ENCODE results near the gene NELL1. TPM values are rescaled to one million over a fixed set of nuclear protein-coding genes. Genes with fewer than 3 reads are reported as not detected.

NELL1 gene
- total and polyA plus RNA-seq, 7 donors, result 0.34 to 1.1 (median 0.62) TPM; not detected in 3

- WGBS, 2 donors, result 64 to 69% methylated on average over 1 of the region's 1 CpG
- intact Hi-C loops (cut with DNase I), result no loop called here
- H3K4me3 ChIP-seq, result no peak overlapping the region
- no peak overlapping the region for H3K27ac ChIP-seq
- no peaks in the 10 kb centered on the region for H3K27me3 ChIP-seq
- no peaks in the 10 kb centered on the region for H3K36me3 ChIP-seq
- no peaks in the 10 kb centered on the region for H3K9me3 ChIP-seq
- TF ChIP-seq POLR2AphosphoS5 (IDR thresholded peaks at IDR 0.05) (no peak), CTCF (IDR thresholded peaks at IDR 0.05) (no peak), EP300 (IDR thresholded peaks at IDR 0.05) (no peak), POLR2A (IDR thresholded peaks at IDR 0.05) (no peak)
- no peaks in the 10 kb centered on the region for H3K4me1 ChIP-seq
- DNase-seq, result no peak
These were observed 759.4 kb downstream of the NELL1 start for GRCh38 chr11:21428796-21429195.

- no peaks in the 10 kb centered on the region for H3K9me3 ChIP-seq
- TF ChIP-seq CTCF (IDR thresholded peaks at IDR 0.05) (no peak), EP300 (IDR thresholded peaks at IDR 0.05) (no peak), POLR2AphosphoS5 (IDR thresholded peaks at IDR 0.05) (no peak), POLR2A (IDR thresholded peaks at IDR 0.05) (no peak)
- H3K27ac ChIP-seq, result no peak overlapping the region
- no peaks in the 10 kb centered on the region for H3K4me1 ChIP-seq
- no peaks in the 10 kb centered on the region for H3K36me3 ChIP-seq
- intact Hi-C loops (cut with DNase I), result no loop called here
- no peak overlapping the region for H3K4me3 ChIP-seq
- DNase-seq, result no peak
- H3K27me3 ChIP-seq, result no peaks in the 10 kb centered on the region
These were observed 760.0 kb downstream of the NELL1 start for GRCh38 chr11:21429401-21429800.

- Histone ChIP-seq H3K9me3 (no peaks in the 10 kb centered on the region), H3K4me3 (no peak overlapping the region), H3K4me1 (no peaks in the 10 kb centered on the region), H3K27me3 (no peaks in the 10 kb centered on the region), H3K27ac (no peak overlapping the region), H3K36me3 (no peaks in the 10 kb centered on the region)
- TF ChIP-seq EP300 (IDR thresholded peaks at IDR 0.05) (no peak), POLR2AphosphoS5 (IDR thresholded peaks at IDR 0.05) (no peak), CTCF (IDR thresholded peaks at IDR 0.05) (no peak), POLR2A (IDR thresholded peaks at IDR 0.05) (no peak)
- 65 to 76% methylated on average over 3 of the region's 3 CpGs for WGBS, 2 donors
- DNase-seq, result no peak
- intact Hi-C loops (cut with DNase I), result no loop called here
These were observed 761.2 kb downstream of the NELL1 start for GRCh38 chr11:21430537-21430936.

- intact Hi-C loops (cut with DNase I), result no loop called here
- no peak overlapping the region for H3K4me3 ChIP-seq
- no peaks in the 10 kb centered on the region for H3K36me3 ChIP-seq
- no peak for TF ChIP-seq POLR2A (IDR thresholded peaks at IDR 0.05)
- no peak for TF ChIP-seq CTCF (IDR thresholded peaks at IDR 0.05)
- TF ChIP-seq EP300 (IDR thresholded peaks at IDR 0.05), result no peak
- no peak for TF ChIP-seq POLR2AphosphoS5 (IDR thresholded peaks at IDR 0.05)
- peaks cover 0 to 5% (median 0%) of the 10 kb centered on the region in 4 donors for H3K9me3 ChIP-seq
- no peaks in the 10 kb centered on the region for H3K27me3 ChIP-seq
- no peak overlapping the region for H3K27ac ChIP-seq
- H3K4me1 ChIP-seq, result no peaks in the 10 kb centered on the region
- DNase-seq, result no peak
- 85 to 86% methylated on average over 2 of the region's 2 CpGs for WGBS, 2 donors
These were observed 777.7 kb downstream of the NELL1 start for GRCh38 chr11:21446939-21447590.

- TF ChIP-seq CTCF (IDR thresholded peaks at IDR 0.05), result no peak
- TF ChIP-seq POLR2AphosphoS5 (IDR thresholded peaks at IDR 0.05), result no peak
- no peak for TF ChIP-seq POLR2A (IDR thresholded peaks at IDR 0.05)
- TF ChIP-seq EP300 (IDR thresholded peaks at IDR 0.05), result no peak
- Histone ChIP-seq H3K4me3 (no peak overlapping the region), H3K4me1 (no peaks in the 10 kb centered on the region), H3K36me3 (no peaks in the 10 kb centered on the region), H3K27me3 (no peaks in the 10 kb centered on the region), H3K9me3 (peaks cover 0 to 5% (median 0%) of the 10 kb centered on the region in 4 donors), H3K27ac (no peak overlapping the region)
- DNase-seq, result no peak
- intact Hi-C loops (cut with DNase I), result no loop called here
- 67 to 78% methylated on average over 3 of the region's 3 CpGs for WGBS, 2 donors
These were observed 778.5 kb downstream of the NELL1 start for GRCh38 chr11:21447871-21448270.
